H1 (cell line): Measurements from ENCODE around the gene ZSCAN21. TPM values are rescaled to one million over a fixed set of nuclear protein-coding genes. Genes with fewer than 3 reads are reported as not detected.

ENCODE experiments used
- CTCF ChIA-PET: fragments of 300-600 bp; sonication (Branson Sonifier 250); formaldehyde crosslinking; loops from one replicate; lab custom pipeline; 2021; ENCODE audit not compliant: partially characterized antibody; lab: Charles Lee
- POLR2A ChIA-PET: fragments of 300-600 bp; sonication (Branson Sonifier 250); formaldehyde crosslinking; loops from one replicate; lab custom pipeline; 2021; ENCODE audit warnings: inconsistent platforms; ENCODE audit not compliant: partially characterized antibody; lab: Charles Lee
- DNase-seq, 2 experiments: peaks; one replicate each; pipeline versions ENCODE4 v3.0.0 to v3.0.0-alpha.2; 2010 to 2022; ENCODE audit warnings: low spot score in 2 of 2, low read depth in 1 of 2, mixed read lengths in 1 of 2
- FAIRE-seq: peaks from 2 replicates; lab custom pipeline; 2011; peaks lifted over from hg19 to GRCh38; lab: Jason Lieb, UNC
- H2AFZ ChIP-seq: 2 replicates; pipeline ENCODE4 v1.8.1; 2012; ENCODE audit warnings: low read length, inconsistent platforms
- H2AK5ac ChIP-seq: 2 replicates; pipeline ENCODE4 v1.6.1; 2013; ENCODE audit warnings: low read depth, low read length
- H2BK120ac ChIP-seq: replicated peaks from 2 replicates; pipeline ENCODE3; 2013; ENCODE audit warnings: low read depth, low read length, inconsistent platforms
- H2BK12ac ChIP-seq: 2 replicates; pipeline ENCODE4 v1.6.1; 2013; ENCODE audit warnings: low read depth, low read length
- H2BK15ac ChIP-seq: 2 replicates; pipeline ENCODE4 v1.6.1; 2013; ENCODE audit warnings: low read length
- H2BK20ac ChIP-seq: 2 replicates; pipeline ENCODE4 v1.6.1; 2013; ENCODE audit warnings: low read length
- H2BK5ac ChIP-seq: 2 replicates; pipeline ENCODE4 v1.6.1; 2013; ENCODE audit warnings: low read depth, low read length
- H3K14ac ChIP-seq: 2 replicates; pipeline ENCODE4 v1.6.1; 2013; ENCODE audit warnings: inconsistent platforms; ENCODE audit not compliant: insufficient read length
- H3K18ac ChIP-seq: 2 replicates; pipeline ENCODE4 v1.6.1; 2013; ENCODE audit warnings: low read length; ENCODE audit errors: extremely low read depth
- H3K23ac ChIP-seq: 2 replicates; pipeline ENCODE4 v1.6.1; 2013; ENCODE audit warnings: inconsistent platforms; ENCODE audit not compliant: insufficient read length
- H3K23me2 ChIP-seq: 2 replicates; pipeline ENCODE4 v1.6.1; 2013; ENCODE audit warnings: low read depth, low read length
- H3K27ac ChIP-seq: 2 replicates; pipeline ENCODE4 v1.6.1; 2011; ENCODE audit warnings: low read depth, low read length, inconsistent platforms
- H3K27me3 ChIP-seq, 4 experiments: replicated peaks in 1 of 4; 1 replicate in 1 of 4; 2 replicates in 3 of 4; pipeline versions ENCODE4 v1.6.1 to v1.8.1; 2011 to 2013; ENCODE audit warnings: low read length in 3 of 4, mild to moderate bottlenecking in 3 of 4, inconsistent platforms in 2 of 4, mixed read lengths in 2 of 4, moderate library complexity in 1 of 4; ENCODE audit not compliant: control insufficient read depth in 3 of 4, insufficient read depth in 3 of 4; ENCODE audit errors: extremely low read depth in 1 of 4
- H3K36me3 ChIP-seq, 4 experiments: 2 replicates each; pipeline versions ENCODE4 v1.6.1 to v1.8.1; 2011 to 2013; ENCODE audit warnings: mild to moderate bottlenecking in 4 of 4, low read length in 3 of 4, moderate library complexity in 2 of 4, control low read depth in 1 of 4, inconsistent platforms in 1 of 4; ENCODE audit not compliant: insufficient read depth in 4 of 4, control insufficient read depth in 2 of 4
- H3K4ac ChIP-seq: replicated peaks from 2 replicates; pipeline ENCODE3; 2013; ENCODE audit warnings: low read length, low read depth, mixed read lengths, inconsistent platforms; ENCODE audit not compliant: insufficient read length
- H3K4me1 ChIP-seq, 4 experiments: replicated peaks in 1 of 4; 1 replicate in 1 of 4; 2 replicates in 3 of 4; pipeline versions ENCODE4 v1.6.1 to v1.8.1; 2011 to 2013; ENCODE audit warnings: low read length in 3 of 4, inconsistent platforms in 2 of 4, mixed read lengths in 1 of 4; ENCODE audit not compliant: insufficient read depth in 4 of 4, control insufficient read depth in 3 of 4
- H3K4me2 ChIP-seq, 2 experiments: 2 replicates each; pipeline versions ENCODE4 v1.6.1 to v1.8.1; 2011 to 2013; ENCODE audit warnings: low read depth in 2 of 2, low read length in 2 of 2, control low read depth in 1 of 2, inconsistent platforms in 1 of 2, mild to moderate bottlenecking in 1 of 2; ENCODE audit not compliant: insufficient read depth in 1 of 2
- H3K4me3 ChIP-seq, 4 experiments: fragments of 200-600, 300-600 bp in 1 of 4; sonication (generic), shearing (Covaris generic), sonication (Bioruptor Twin) in 1 of 4; 2 replicates each; pipeline versions ENCODE4 v1.5.1 to v1.8.1; 2011 to 2016; ENCODE audit warnings: low read length in 4 of 4, low read depth in 3 of 4, control low read depth in 2 of 4, inconsistent platforms in 2 of 4, mild to moderate bottlenecking in 2 of 4, mixed read lengths in 1 of 4, moderate library complexity in 1 of 4; ENCODE audit not compliant: insufficient read depth in 2 of 4; ENCODE audit errors: extremely low read depth in 1 of 4
- H3K56ac ChIP-seq: replicated peaks from 2 replicates; pipeline ENCODE3; 2013; ENCODE audit warnings: low read depth, mild to moderate bottlenecking, mixed read lengths, low read length, inconsistent platforms; ENCODE audit not compliant: insufficient read length
- H3K79me1 ChIP-seq: 2 replicates; pipeline ENCODE4 v1.6.1; 2013; ENCODE audit warnings: low read depth, low read length, control low read depth
- H3K79me2 ChIP-seq, 2 experiments: 2 replicates each; pipeline versions ENCODE4 v1.6.1 to v1.8.1; 2012 to 2013; ENCODE audit warnings: low read length in 2 of 2, mild to moderate bottlenecking in 2 of 2, inconsistent platforms in 1 of 2; ENCODE audit not compliant: insufficient read depth in 2 of 2, control insufficient read depth in 1 of 2
- H3K9ac ChIP-seq, 4 experiments: replicated peaks in 1 of 4; 1 replicate in 1 of 4; 2 replicates in 3 of 4; pipeline versions ENCODE4 v1.6.1 to v1.8.1; 2011 to 2013; ENCODE audit warnings: low read depth in 3 of 4, low read length in 3 of 4, control low read depth in 2 of 4, mild to moderate bottlenecking in 2 of 4, moderate library complexity in 2 of 4, inconsistent platforms in 1 of 4; ENCODE audit errors: extremely low read depth in 1 of 4
- H3K9me3 ChIP-seq, 2 experiments: 2 replicates each; pipeline versions ENCODE4 v1.6.1 to v1.8.1; 2012 to 2013; ENCODE audit warnings: mild to moderate bottlenecking in 2 of 2, moderate library complexity in 2 of 2, control low read depth in 1 of 2, inconsistent platforms in 1 of 2, low read depth in 1 of 2, low read length in 1 of 2, mixed read lengths in 1 of 2; ENCODE audit not compliant: insufficient read depth in 2 of 2
- H4K20me1 ChIP-seq, 2 experiments: replicated peaks in 1 of 2; 2 replicates each; pipeline versions ENCODE3 to v1.8.1; 2011 to 2013; ENCODE audit warnings: inconsistent platforms in 2 of 2, low read length in 2 of 2, mild to moderate bottlenecking in 1 of 2; ENCODE audit not compliant: insufficient read depth in 2 of 2, control insufficient read depth in 1 of 2
- H4K5ac ChIP-seq: 2 replicates; pipeline ENCODE4 v1.6.1; 2013; ENCODE audit warnings: low read length, low read depth, mixed read lengths, inconsistent platforms; ENCODE audit not compliant: insufficient read length
- H4K8ac ChIP-seq: 2 replicates; pipeline ENCODE4 v1.8.0; 2013; ENCODE audit warnings: mild to moderate bottlenecking, moderate library complexity, low read length, inconsistent platforms; ENCODE audit not compliant: insufficient read depth; ENCODE audit errors: extremely low read depth
- H4K91ac ChIP-seq: replicated peaks from 2 replicates; pipeline ENCODE3; 2013; ENCODE audit warnings: low read length, mixed read lengths, inconsistent platforms; ENCODE audit not compliant: insufficient read length
- BCL11A ChIP-seq, 2 experiments: IDR thresholded peaks; one replicate each; pipeline ENCODE4 v1.6.1; 2011; ENCODE audit warnings: low read depth in 2 of 2, low read length in 2 of 2, mild to moderate bottlenecking in 2 of 2
- CBX5 ChIP-seq: fragments of 300-800, 300-1000 bp; sonication (generic); IDR thresholded peaks from 2 replicates; pipeline ENCODE4 v1.7.1; 2016; ENCODE audit warnings: antibody characterized with exemption, low read length, low read depth
- EGR1 ChIP-seq: IDR thresholded peaks from 2 replicates; pipeline ENCODE4 v1.6.1; 2011; ENCODE audit warnings: low read depth, low read length, borderline replicate concordance
- GTF2F1 ChIP-seq: IDR thresholded peaks from 2 replicates; pipeline ENCODE4 v1.6.1; 2012; ENCODE audit warnings: low read depth, low read length, improper control_type of control experiment, borderline replicate concordance
- KDM1A ChIP-seq: fragments of 200-600, 300-600 bp; sonication (generic); IDR thresholded peaks from 2 replicates; pipeline ENCODE4 v1.7.1; 2016; ENCODE audit warnings: mild to moderate bottlenecking, low read length, borderline replicate concordance
- NANOG ChIP-seq: IDR thresholded peaks from 2 replicates; pipeline ENCODE4 v1.6.1; 2011; ENCODE audit warnings: low read length, low read depth, mild to moderate bottlenecking, inconsistent platforms; ENCODE audit not compliant: insufficient read depth, poor library complexity, severe bottlenecking
- NRF1 ChIP-seq: IDR thresholded peaks from 2 replicates; pipeline ENCODE4 v1.6.1; 2011; ENCODE audit warnings: mild to moderate bottlenecking, low read depth, low read length, improper control_type of control experiment
- RNF2 ChIP-seq: fragments of 200-900, 300-1000 bp; sonication (generic); IDR thresholded peaks from 2 replicates; pipeline ENCODE4 v1.7.1; 2016; ENCODE audit warnings: borderline replicate concordance, low read depth, mild to moderate bottlenecking, antibody characterized with exemption, low read length; ENCODE audit not compliant: poor library complexity, severe bottlenecking; ENCODE audit errors: missing control alignments
- RXRA ChIP-seq: IDR thresholded peaks from 2 replicates; pipeline ENCODE4 v1.6.1; 2011; ENCODE audit warnings: low read depth, mild to moderate bottlenecking, low read length, moderate library complexity; ENCODE audit not compliant: insufficient read depth
- SIRT6 ChIP-seq: IDR thresholded peaks from one replicate; pipeline ENCODE4 v1.7.1; 2012; ENCODE audit warnings: low read length, inconsistent platforms
- WGBS, 2 experiments: shearing (Covaris generic) in 1 of 2; methylation state at CpG; one replicate each; pipeline versions ENCODE4 v1.1.6 to v1.1.7; 2013 to 2015; ENCODE audit warnings: low lambda C conversion rate in 2 of 2, mixed read lengths in 2 of 2, inconsistent platforms in 1 of 2, low coverage in 1 of 2, missing lambda C conversion rate in 1 of 2; ENCODE audit not compliant: insufficient replicate concordance in 2 of 2, insufficient coverage in 1 of 2, insufficient read length in 1 of 2; ENCODE audit errors: extremely low coverage in 1 of 2, missing lambda C conversion rate in 1 of 2; 5-methylcytosine and 5-hydroxymethylcytosine counted together
- polyA plus RNA-seq, 7 experiments: library from polyadenylated mRNA; depleted of rRNA in 3 of 7; stranded (reverse) in 5 of 7; unstranded in 2 of 7; fragments of >200 nt in 5 of 7; fragments of 200-250 nt in 2 of 7; gene quantifications; 1 replicate in 5 of 7; 2 replicates in 1 of 7; 4 replicates in 1 of 7; pipeline versions ENCODE4 v1.2.1 to v1.2.3, GENCODE V29; 2011 to 2013; ENCODE audit warnings: missing spikeins in 2 of 7, mixed read lengths in 2 of 7
- total RNA-seq: library from RNA; stranded (reverse); fragmentation: NEBNext Ultra II Directional; extraction: Animal tissue kit (Norgen Biotek cat#: 25700); gene quantifications from 2 replicates; pipeline ENCODE4 v1.2.1, GENCODE V29; 2021

Gene ZSCAN21
- total and polyA plus RNA-seq, 2 of the 8 experiments (the other 6 are each of a cell fraction or from before 2014, with no cell fraction given) = 15.4 to 26.1 TPM

- H4K8ac ChIP-seq = no peak overlapping the region
- H3K4me2 ChIP-seq = peak overlapping the region in 1 of 2 experiments; percentile 85; a peak in 3 of 4 replicates
- DNase-seq (no peak), FAIRE-seq (no peak)
- no peak overlapping the region for H2AK5ac ChIP-seq
- H3K9me3 ChIP-seq = no peaks in the 10 kb centered on the region
- no peak overlapping the region for H2BK15ac ChIP-seq
- ChIA-PET POLR2A (interaction anchor here (0.7 to 20.0 kb wide), 7 partner anchors 15 to 326 kb away, joined by 3 to 722 read pairs (median 24); partner anchors contain the start of genes CNPY4, COPS6, GAL3ST4 and LAMTOR4), CTCF (interaction anchor here (0.8 to 5.9 kb wide), 8 partner anchors 8 to 106 kb away, joined by 3 to 55 read pairs (median 4); no protein-coding TSS in a partner anchor)
- H3K23ac ChIP-seq = no peak overlapping the region
- H3K56ac ChIP-seq = no peak overlapping the region
- H3K4ac ChIP-seq = no peak overlapping the region
- H3K79me1 ChIP-seq = peaks cover 3% of the 10 kb centered on the region
- no peak overlapping the region for H3K27ac ChIP-seq
- WGBS, 2 experiments = 95% methylated on average over 17 of the region's 17 CpGs; no CpG with 5 or more reads in 1 of the 2 experiments
- no peaks in the 10 kb centered on the region; the same call in 1 of the 2 replicates for H3K23me2 ChIP-seq
- no peak overlapping the region for H3K18ac ChIP-seq
- peaks cover 7 to 11% of the 10 kb centered on the region in 2 experiments for H4K20me1 ChIP-seq
- H4K91ac ChIP-seq = no peak overlapping the region
- H3K36me3 ChIP-seq = peaks cover 22 to 43% (median 34%) of the 10 kb centered on the region in 4 experiments
- H2BK20ac ChIP-seq = no peak overlapping the region
- H2BK5ac ChIP-seq = no peak overlapping the region; the same call in 1 of the 2 replicates
- H4K5ac ChIP-seq = no peak overlapping the region
- H2AFZ ChIP-seq = no peak overlapping the region
- no peak overlapping the region for H3K9ac ChIP-seq
- peaks cover 0 to 8% (median 3%) of the 10 kb centered on the region in 4 experiments; a peak in 3 of 7 replicates for H3K4me1 ChIP-seq
- no peak overlapping the region for H2BK120ac ChIP-seq
- no peak overlapping the region for H3K14ac ChIP-seq
- H3K79me2 ChIP-seq = peaks cover 9 to 36% of the 10 kb centered on the region in 2 experiments
- no peak overlapping the region for H2BK12ac ChIP-seq
- H3K27me3 ChIP-seq = no peaks in the 10 kb centered on the region
- H3K4me3 ChIP-seq = peak overlapping the region; percentile 76 to 97 (median 84); a peak in 6 of 8 replicates
- no peak for TF ChIP-seq NRF1
- TF ChIP-seq RXRA = no peak
- no peak for TF ChIP-seq BCL11A (IDR thresholded peaks at IDR 0.05; ENCODE audit: low read depth in 2 of 2, low read length in 2 of 2)
- TF ChIP-seq CBX5 = no peak
- no peak for TF ChIP-seq SIRT6
- no peak for TF ChIP-seq EGR1
- TF ChIP-seq KDM1A = no peak
- no peak for TF ChIP-seq GTF2F1
- no peak for TF ChIP-seq NANOG
- no peak for TF ChIP-seq RNF2
Measured at GRCh38 chr7:100102950-100103840, 53.6 kb downstream of the ZSCAN21 start.
